HL-60 (cell line): ENCODE results near the gene LHX1.

Experiments used
- DNase-seq, 2 experiments: peaks; one replicate each; pipeline ENCODE4 v3.0.0-alpha.2; 2010 to 2020; ENCODE audit warnings: low read depth in 1 of 2, low spot score in 1 of 2
- H3K27ac ChIP-seq: fragments of 250-450 bp; sonication (Bioruptor Pico); replicated peaks from 2 replicates; pipeline ENCODE4 v1.5.1; 2020; ENCODE audit warnings: mild to moderate bottlenecking, moderate library complexity
- H3K27me3 ChIP-seq: fragments of 250-450 bp; sonication (Bioruptor Pico); 2 replicates; pipeline ENCODE4 v1.5.1; 2021; ENCODE audit warnings: mild to moderate bottlenecking, moderate library complexity; ENCODE audit not compliant: insufficient read depth, poor library complexity, severe bottlenecking
- H3K4me3 ChIP-seq: replicated peaks from 2 replicates; pipeline ENCODE4 v1.5.1; 2011; ENCODE audit warnings: mild to moderate bottlenecking, control low read depth, low read length; ENCODE audit not compliant: insufficient read depth
- GABPA ChIP-seq: IDR thresholded peaks from 2 replicates; pipeline ENCODE4 v1.6.1; 2012; ENCODE audit warnings: low read depth
- POLR2AphosphoS5 ChIP-seq: IDR thresholded peaks from 2 replicates; pipeline ENCODE4 v1.6.1; 2012; ENCODE audit warnings: low read depth
- SPI1 ChIP-seq: IDR thresholded peaks from 2 replicates; pipeline ENCODE4 v1.6.1; 2012; ENCODE audit warnings: low read depth, mild to moderate bottlenecking, borderline replicate concordance
- TF ChIP-seq, protein P1 (sequence below): IDR thresholded peaks from 2 replicates; pipeline ENCODE4 v1.6.1; 2012; ENCODE audit warnings: low read depth; ENCODE audit not compliant: insufficient replicate concordance
- TF ChIP-seq, protein P2 (sequence below): IDR thresholded peaks from one replicate; pipeline ENCODE4 v1.5.1; 2011; ENCODE audit warnings: low read length, control low read depth, inconsistent platforms; ENCODE audit not compliant: insufficient read depth

Gene LHX1

DNA sequence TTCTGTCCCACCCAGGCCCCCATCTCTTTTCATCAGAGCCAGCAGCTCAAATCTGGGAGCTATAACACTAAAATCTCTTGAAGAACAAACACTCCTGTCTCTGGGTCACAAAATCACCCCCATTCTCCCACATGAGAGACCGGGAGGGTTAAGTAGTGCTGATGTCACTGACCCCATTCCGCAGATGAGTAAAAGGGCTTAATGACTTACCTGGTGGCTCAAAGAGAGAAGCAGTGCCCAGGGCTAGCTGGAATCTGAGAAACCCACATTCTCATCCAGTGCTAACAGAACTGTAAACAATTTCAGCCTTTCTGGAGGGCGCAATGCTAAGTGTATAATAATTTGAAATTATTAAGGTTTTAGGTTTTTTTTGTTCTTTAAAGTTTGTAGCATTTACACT, 26.3 kb upstream of the LHX1 start:
- no peak overlapping the region for H3K27ac ChIP-seq
- H3K27me3 ChIP-seq, result peaks cover 2% of the 10 kb centered on the region
- no peak for TF ChIP-seq GABPA
- no peak for TF ChIP-seq SPI1
- TF ChIP-seq POLR2AphosphoS5, result no peak
- TF ChIP-seq, protein P1, sequence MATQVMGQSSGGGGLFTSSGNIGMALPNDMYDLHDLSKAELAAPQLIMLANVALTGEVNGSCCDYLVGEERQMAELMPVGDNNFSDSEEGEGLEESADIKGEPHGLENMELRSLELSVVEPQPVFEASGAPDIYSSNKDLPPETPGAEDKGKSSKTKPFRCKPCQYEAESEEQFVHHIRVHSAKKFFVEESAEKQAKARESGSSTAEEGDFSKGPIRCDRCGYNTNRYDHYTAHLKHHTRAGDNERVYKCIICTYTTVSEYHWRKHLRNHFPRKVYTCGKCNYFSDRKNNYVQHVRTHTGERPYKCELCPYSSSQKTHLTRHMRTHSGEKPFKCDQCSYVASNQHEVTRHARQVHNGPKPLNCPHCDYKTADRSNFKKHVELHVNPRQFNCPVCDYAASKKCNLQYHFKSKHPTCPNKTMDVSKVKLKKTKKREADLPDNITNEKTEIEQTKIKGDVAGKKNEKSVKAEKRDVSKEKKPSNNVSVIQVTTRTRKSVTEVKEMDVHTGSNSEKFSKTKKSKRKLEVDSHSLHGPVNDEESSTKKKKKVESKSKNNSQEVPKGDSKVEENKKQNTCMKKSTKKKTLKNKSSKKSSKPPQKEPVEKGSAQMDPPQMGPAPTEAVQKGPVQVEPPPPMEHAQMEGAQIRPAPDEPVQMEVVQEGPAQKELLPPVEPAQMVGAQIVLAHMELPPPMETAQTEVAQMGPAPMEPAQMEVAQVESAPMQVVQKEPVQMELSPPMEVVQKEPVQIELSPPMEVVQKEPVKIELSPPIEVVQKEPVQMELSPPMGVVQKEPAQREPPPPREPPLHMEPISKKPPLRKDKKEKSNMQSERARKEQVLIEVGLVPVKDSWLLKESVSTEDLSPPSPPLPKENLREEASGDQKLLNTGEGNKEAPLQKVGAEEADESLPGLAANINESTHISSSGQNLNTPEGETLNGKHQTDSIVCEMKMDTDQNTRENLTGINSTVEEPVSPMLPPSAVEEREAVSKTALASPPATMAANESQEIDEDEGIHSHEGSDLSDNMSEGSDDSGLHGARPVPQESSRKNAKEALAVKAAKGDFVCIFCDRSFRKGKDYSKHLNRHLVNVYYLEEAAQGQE, result no peak
- TF ChIP-seq, protein P2, sequence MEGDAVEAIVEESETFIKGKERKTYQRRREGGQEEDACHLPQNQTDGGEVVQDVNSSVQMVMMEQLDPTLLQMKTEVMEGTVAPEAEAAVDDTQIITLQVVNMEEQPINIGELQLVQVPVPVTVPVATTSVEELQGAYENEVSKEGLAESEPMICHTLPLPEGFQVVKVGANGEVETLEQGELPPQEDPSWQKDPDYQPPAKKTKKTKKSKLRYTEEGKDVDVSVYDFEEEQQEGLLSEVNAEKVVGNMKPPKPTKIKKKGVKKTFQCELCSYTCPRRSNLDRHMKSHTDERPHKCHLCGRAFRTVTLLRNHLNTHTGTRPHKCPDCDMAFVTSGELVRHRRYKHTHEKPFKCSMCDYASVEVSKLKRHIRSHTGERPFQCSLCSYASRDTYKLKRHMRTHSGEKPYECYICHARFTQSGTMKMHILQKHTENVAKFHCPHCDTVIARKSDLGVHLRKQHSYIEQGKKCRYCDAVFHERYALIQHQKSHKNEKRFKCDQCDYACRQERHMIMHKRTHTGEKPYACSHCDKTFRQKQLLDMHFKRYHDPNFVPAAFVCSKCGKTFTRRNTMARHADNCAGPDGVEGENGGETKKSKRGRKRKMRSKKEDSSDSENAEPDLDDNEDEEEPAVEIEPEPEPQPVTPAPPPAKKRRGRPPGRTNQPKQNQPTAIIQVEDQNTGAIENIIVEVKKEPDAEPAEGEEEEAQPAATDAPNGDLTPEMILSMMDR, result no peak
- no peak overlapping the region for H3K4me3 ChIP-seq
- DNase-seq, result no peak

DNA sequence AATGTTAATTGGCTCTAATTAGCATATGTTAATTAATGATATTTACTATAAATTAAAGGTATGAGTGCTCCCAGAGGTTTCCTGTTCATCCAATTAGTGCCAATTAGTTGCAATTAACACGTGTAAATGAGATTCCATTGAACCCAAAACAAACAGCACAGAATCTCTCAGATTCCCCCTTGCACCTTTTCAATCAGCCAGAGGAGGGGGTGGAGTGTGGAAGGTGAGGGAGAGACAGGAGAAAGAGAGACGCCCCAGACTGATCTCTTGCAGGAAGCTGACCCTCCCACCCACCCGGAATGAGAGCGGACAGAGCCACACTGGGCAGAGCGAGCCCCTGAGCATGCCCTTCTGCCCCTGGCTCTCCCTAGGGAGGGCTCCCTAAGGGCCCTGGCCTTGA, 24.1 kb upstream of the LHX1 start:
- Histone ChIP-seq H3K4me3 (no peak overlapping the region), H3K27me3 (peaks cover 2% of the 10 kb centered on the region), H3K27ac (no peak overlapping the region)
- DNase-seq, result no peak
- TF ChIP-seq SPI1 (no peak), POLR2AphosphoS5 (no peak), GABPA (no peak)
- TF ChIP-seq, protein P1, result no peak
- TF ChIP-seq, protein P2, result no peak

DNA sequence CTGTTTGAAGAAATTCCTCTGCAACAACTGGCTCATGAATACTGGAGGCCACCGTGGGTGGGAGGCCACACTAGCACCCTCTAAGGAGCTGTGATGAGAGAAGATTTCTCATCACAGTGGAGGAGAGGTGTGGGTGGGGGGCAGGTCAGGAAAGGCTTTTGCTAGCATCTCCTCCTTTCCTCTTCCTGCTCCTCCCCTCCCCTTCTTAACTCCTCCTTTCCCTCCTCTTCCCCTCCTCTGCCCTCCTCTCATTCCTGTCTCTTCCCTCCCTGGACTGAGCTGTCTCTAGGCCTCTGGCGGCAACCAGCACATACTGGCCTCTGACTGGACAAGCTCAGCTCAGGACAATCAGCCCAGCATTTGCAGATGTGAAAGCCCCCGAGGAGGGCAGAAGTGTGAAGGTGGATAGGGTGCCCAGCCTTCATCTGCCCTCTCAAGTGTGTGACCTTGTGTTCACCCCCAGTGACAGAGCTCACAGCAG, 19.0 kb upstream of the LHX1 start:
- no peak for TF ChIP-seq GABPA
- TF ChIP-seq SPI1, result no peak
- TF ChIP-seq, protein P1, result no peak
- TF ChIP-seq, protein P2, result no peak
- no peak for TF ChIP-seq POLR2AphosphoS5
- Histone ChIP-seq H3K4me3 (no peak overlapping the region), H3K27ac (no peak overlapping the region), H3K27me3 (peaks cover 9% of the 10 kb centered on the region)
- no peak for DNase-seq
